Activated T-cell treated with anti-CD3 and anti-CD28 coated beads, Interleukin-2, amount 50 U/mL, for 24 hours (primary cell): ENCODE results near the gene FAM180A.

ENCODE experiments used
- DNase-seq: peaks from one replicate; pipeline ENCODE4 v3.0.0-alpha.2; 2020
- H3K27ac Mint-ChIP-seq: 2 replicates; pipeline ENCODE4 v1.8.0; 2020; ENCODE audit warnings: mild to moderate bottlenecking, mixed read lengths
- H3K27me3 Mint-ChIP-seq: 2 replicates; pipeline ENCODE4 v1.8.0; 2020; ENCODE audit warnings: mixed read lengths
- H3K36me3 Mint-ChIP-seq: 2 replicates; pipeline ENCODE4 v1.8.0; 2020; ENCODE audit warnings: low read depth, mixed read lengths
- H3K4me1 Mint-ChIP-seq: 2 replicates; pipeline ENCODE4 v1.8.0; 2020; ENCODE audit warnings: low read depth, mixed read lengths
- H3K4me3 Mint-ChIP-seq: 2 replicates; pipeline ENCODE4 v1.8.0; 2020; ENCODE audit warnings: mild to moderate bottlenecking, moderate library complexity, mixed read lengths
- H3K9me3 Mint-ChIP-seq: 2 replicates; pipeline ENCODE4 v1.8.0; 2020; ENCODE audit warnings: mixed read lengths

FAM180A gene

GRCh38 chr7:135736586-135737305, 11.9 kb downstream of the FAM180A start:
- no peaks in the 10 kb centered on the region for H3K4me1 Mint-ChIP-seq
- H3K9me3 Mint-ChIP-seq, result no peaks in the 10 kb centered on the region
- no peak for DNase-seq
- H3K4me3 Mint-ChIP-seq, result no peak overlapping the region
- no peaks in the 10 kb centered on the region for H3K36me3 Mint-ChIP-seq
- H3K27me3 Mint-ChIP-seq, result peaks cover 10% of the 10 kb centered on the region
- no peak overlapping the region for H3K27ac Mint-ChIP-seq

- Mint-ChIP-seq H3K27me3 (peaks cover 10% of the 10 kb centered on the region), H3K4me1 (no peaks in the 10 kb centered on the region), H3K4me3 (no peak overlapping the region), H3K9me3 (no peaks in the 10 kb centered on the region), H3K36me3 (no peaks in the 10 kb centered on the region), H3K27ac (no peak overlapping the region)
- DNase-seq, result no peak
Measured at GRCh38 chr7:135734343-135734689, 14.3 kb downstream of the FAM180A start.

GRCh38 chr7:135733603-135734342, 14.8 kb downstream of the FAM180A start:
- Mint-ChIP-seq H3K27me3 (peaks cover 10% of the 10 kb centered on the region), H3K27ac (no peak overlapping the region), H3K9me3 (no peaks in the 10 kb centered on the region), H3K4me1 (no peaks in the 10 kb centered on the region), H3K4me3 (no peak overlapping the region), H3K36me3 (no peaks in the 10 kb centered on the region)
- no peak for DNase-seq

- peaks cover 5% of the 10 kb centered on the region for H3K27me3 Mint-ChIP-seq
Measured at GRCh38 chr7:135731131-135731530, 17.5 kb downstream of the FAM180A start.

GRCh38 chr7:135729230-135729629, 19.4 kb downstream of the FAM180A start:
- Mint-ChIP-seq H3K4me1 (no peaks in the 10 kb centered on the region), H3K4me3 (no peak overlapping the region), H3K9me3 (no peaks in the 10 kb centered on the region), H3K36me3 (no peaks in the 10 kb centered on the region), H3K27ac (no peak overlapping the region), H3K27me3 (peaks cover 8% of the 10 kb centered on the region)
- no peak for DNase-seq

More at GRCh38 chr7:135731131-135731530, 17.5 kb downstream of the FAM180A start:
- no peak overlapping the region for H3K4me3 Mint-ChIP-seq
- H3K36me3 Mint-ChIP-seq, result no peaks in the 10 kb centered on the region
- DNase-seq, result no peak
- H3K4me1 Mint-ChIP-seq, result no peaks in the 10 kb centered on the region
- no peaks in the 10 kb centered on the region for H3K9me3 Mint-ChIP-seq
- H3K27ac Mint-ChIP-seq, result no peak overlapping the region

- Mint-ChIP-seq H3K4me3 (no peak within 1 kb of the TSS), H3K9me3 (no peaks in the 10 kb centered on the region), H3K36me3 (no peaks in the 10 kb centered on the region), H3K27me3 (peaks cover 7% of the 10 kb centered on the region), H3K4me1 (no peaks in the 10 kb centered on the region), H3K27ac (no peak within 1 kb of the TSS)
- DNase-seq, result no peak
Measured at GRCh38 chr7:135728136-135728669, 20.4 kb downstream of the FAM180A start, which contains the start of gene SLC13A4. Gene SLC13A4 (minus strand): TSS chr7:135728186. CDS start chr7:135727496, 690 bp downstream.

- H3K4me3 Mint-ChIP-seq, result no peak overlapping the region
- H3K9me3 Mint-ChIP-seq, result no peaks in the 10 kb centered on the region
- H3K4me1 Mint-ChIP-seq, result no peaks in the 10 kb centered on the region
- no peak for DNase-seq
- H3K27me3 Mint-ChIP-seq, result peaks cover 7% of the 10 kb centered on the region
- H3K36me3 Mint-ChIP-seq, result no peaks in the 10 kb centered on the region
- H3K27ac Mint-ChIP-seq, result no peak overlapping the region
Measured at GRCh38 chr7:135726911-135727673, 21.5 kb downstream of the FAM180A start.

GRCh38 chr7:135726276-135726788, 22.3 kb downstream of the FAM180A start:
- H3K27ac Mint-ChIP-seq, result no peak overlapping the region
- H3K27me3 Mint-ChIP-seq, result peaks cover 12% of the 10 kb centered on the region
- no peaks in the 10 kb centered on the region for H3K9me3 Mint-ChIP-seq
- no peak for DNase-seq
- H3K4me3 Mint-ChIP-seq, result no peak overlapping the region
- no peaks in the 10 kb centered on the region for H3K36me3 Mint-ChIP-seq
- no peaks in the 10 kb centered on the region for H3K4me1 Mint-ChIP-seq

- Mint-ChIP-seq H3K4me3 (no peak overlapping the region), H3K4me1 (no peaks in the 10 kb centered on the region), H3K27ac (no peak overlapping the region), H3K27me3 (peaks cover 28% of the 10 kb centered on the region), H3K36me3 (no peaks in the 10 kb centered on the region), H3K9me3 (no peaks in the 10 kb centered on the region)
- DNase-seq, result no peak
Measured at GRCh38 chr7:135723411-135723810, 25.2 kb downstream of the FAM180A start.

- Mint-ChIP-seq H3K36me3 (no peaks in the 10 kb centered on the region), H3K27me3 (peaks cover 34% of the 10 kb centered on the region)
Measured at GRCh38 chr7:135721198-135721820, 27.3 kb downstream of the FAM180A start.

GRCh38 chr7:135719688-135720087, 28.9 kb downstream of the FAM180A start:
- Mint-ChIP-seq H3K36me3 (no peaks in the 10 kb centered on the region), H3K4me1 (no peaks in the 10 kb centered on the region), H3K9me3 (no peaks in the 10 kb centered on the region), H3K27me3 (peaks cover 30% of the 10 kb centered on the region), H3K4me3 (no peak overlapping the region), H3K27ac (no peak overlapping the region)
- no peak for DNase-seq

More at GRCh38 chr7:135721198-135721820, 27.3 kb downstream of the FAM180A start:
- DNase-seq, result no peak
- no peak overlapping the region for H3K4me3 Mint-ChIP-seq
- no peaks in the 10 kb centered on the region for H3K9me3 Mint-ChIP-seq
- no peaks in the 10 kb centered on the region for H3K4me1 Mint-ChIP-seq
- no peak overlapping the region for H3K27ac Mint-ChIP-seq

- no peak for DNase-seq
- Mint-ChIP-seq H3K9me3 (no peaks in the 10 kb centered on the region), H3K27me3 (peaks cover 28% of the 10 kb centered on the region), H3K4me1 (no peaks in the 10 kb centered on the region), H3K27ac (no peak overlapping the region), H3K4me3 (no peak overlapping the region), H3K36me3 (no peaks in the 10 kb centered on the region)
Measured at GRCh38 chr7:135718794-135719437, 29.7 kb downstream of the FAM180A start.

GRCh38 chr7:135718219-135718618, 30.4 kb downstream of the FAM180A start:
- H3K9me3 Mint-ChIP-seq, result no peaks in the 10 kb centered on the region
- peaks cover 27% of the 10 kb centered on the region for H3K27me3 Mint-ChIP-seq
- DNase-seq, result no peak
- H3K27ac Mint-ChIP-seq, result no peak overlapping the region
- H3K4me3 Mint-ChIP-seq, result no peak overlapping the region
- no peaks in the 10 kb centered on the region for H3K36me3 Mint-ChIP-seq
- no peaks in the 10 kb centered on the region for H3K4me1 Mint-ChIP-seq
